HEK293 (cell line): ENCODE data around the gene KRI1.

ENCODE experiments used
- CTCF ChIP-seq: fragments of 450-650 bp; formaldehyde crosslinking; IDR thresholded peaks from 2 replicates; pipeline ENCODE4 v1.5.1; 2016; ENCODE audit warnings: missing biosample characterization, missing genetic modification characterization
- TCF7L2 ChIP-seq: IDR thresholded peaks from 2 replicates; pipeline ENCODE4 v1.6.1; 2011; ENCODE audit warnings: low read depth, mild to moderate bottlenecking, inconsistent platforms, low read length, moderate library complexity, borderline replicate concordance
- ZNF549 ChIP-seq: fragments of 450-650 bp; IDR thresholded peaks from 2 replicates; pipeline ENCODE4 v1.5.1; 2018; ENCODE audit warnings: missing biosample characterization, missing genetic modification characterization, mild to moderate bottlenecking, inconsistent platforms, moderate library complexity
- ZNF654 ChIP-seq: fragments of 450-650 bp; formaldehyde crosslinking; IDR thresholded peaks from 2 replicates; pipeline ENCODE4 v1.5.1; 2016; ENCODE audit warnings: low read depth, missing biosample characterization, missing genetic modification characterization

GRCh38 chr19:10514211-10515145 is 51.3 kb downstream of the KRI1 start:
- TF ChIP-seq ZNF549 (tag by site-specific recombination) (no peak), TCF7L2 (no peak), ZNF654 (tag by site-specific recombination) (no peak), CTCF (tag by site-specific recombination) (no peak)
